Calu3 (cell line): Measurements from ENCODE around the gene RNF217. TPM values are rescaled to one million over a fixed set of nuclear protein-coding genes. Genes with fewer than 3 reads are reported as not detected.

ENCODE experiments used
- BruUV-seq: library from RNA; stranded (reverse); fragments of 400-500 nt; replicated peaks from 2 replicates; lab custom pipeline; 2021; lab: Mats Ljungman, UMichigan
- CTCF ChIA-PET: fragments of 300-600 bp; sonication (Branson Sonifier 250); formaldehyde crosslinking; loops from one replicate; lab custom pipeline; 2022; ENCODE audit warnings: antibody characterized with exemption; lab: Charles Lee
- DNase-seq: peaks from one replicate; pipeline ENCODE4 v3.0.0; 2022
- H3K27ac Mint-ChIP-seq: one replicate; pipeline ENCODE4 v1.8.0; 2022; ENCODE audit warnings: mixed read lengths; ENCODE audit not compliant: unreplicated experiment
- H3K27me3 Mint-ChIP-seq: one replicate; pipeline ENCODE4 v1.8.0; 2022; ENCODE audit warnings: mixed read lengths; ENCODE audit not compliant: unreplicated experiment
- H3K36me3 Mint-ChIP-seq: one replicate; pipeline ENCODE4 v1.8.0; 2022; ENCODE audit warnings: mild to moderate bottlenecking, moderate library complexity, mixed read lengths; ENCODE audit not compliant: insufficient read depth, unreplicated experiment
- H3K4me1 Mint-ChIP-seq: one replicate; pipeline ENCODE4 v1.8.0; 2022; ENCODE audit warnings: mild to moderate bottlenecking, low read depth, mixed read lengths; ENCODE audit not compliant: unreplicated experiment
- H3K4me3 Mint-ChIP-seq: one replicate; pipeline ENCODE4 v1.8.0; 2022; ENCODE audit warnings: mild to moderate bottlenecking, low read depth, moderate library complexity, mixed read lengths; ENCODE audit not compliant: unreplicated experiment
- H3K9me3 Mint-ChIP-seq: one replicate; pipeline ENCODE4 v1.8.0; 2022; ENCODE audit warnings: low read depth, mixed read lengths; ENCODE audit not compliant: unreplicated experiment
- CTCF ChIP-seq: fragments of 200-600 bp; IDR thresholded peaks from one replicate; pipeline ENCODE4 v1.8.0; 2022; ENCODE audit warnings: antibody characterized with exemption; ENCODE audit not compliant: unreplicated experiment
- intact Hi-C: fragments of 100-400 bp; cut with micrococcal nuclease; formaldehyde crosslinking; loops from one replicate; pipeline ENCODE4 v1.10.0; 2022; ENCODE audit not compliant: unreplicated experiment
- total RNA-seq: library from RNA; stranded (reverse); gene quantifications from 2 replicates; pipeline ENCODE4 v1.2.3, GENCODE V29; 2022

RNF217 gene
- total RNA-seq, 1 experiment from 2014 or later: 15.4 TPM

- TF ChIP-seq CTCF: no peak
- Mint-ChIP-seq H3K27me3 (no peaks in the 10 kb centered on the region), H3K27ac (no peak overlapping the region), H3K9me3 (no peaks in the 10 kb centered on the region), H3K4me3 (no peak overlapping the region), H3K36me3 (no peaks in the 10 kb centered on the region), H3K4me1 (no peaks in the 10 kb centered on the region)
- DNase-seq: no peak
- CTCF ChIA-PET: no interaction called here
- intact Hi-C loops: no loop called here
- BruUV-seq: no TSS peak
Measured at GRCh38 chr6:124949706-124950105, 12.5 kb upstream of the RNF217 start.

GRCh38 chr6:124953808-124954207, 8.4 kb upstream of the RNF217 start:
- intact Hi-C loops: no loop called here
- no peaks in the 10 kb centered on the region for H3K4me1 Mint-ChIP-seq
- no peaks in the 10 kb centered on the region for H3K36me3 Mint-ChIP-seq
- CTCF ChIA-PET: no interaction called here
- no peaks in the 10 kb centered on the region for H3K9me3 Mint-ChIP-seq
- H3K27me3 Mint-ChIP-seq: no peaks in the 10 kb centered on the region
- no peak for TF ChIP-seq CTCF
- BruUV-seq: no TSS peak
- DNase-seq: no peak
- H3K27ac Mint-ChIP-seq: no peak overlapping the region
- H3K4me3 Mint-ChIP-seq: no peak overlapping the region

- CTCF ChIA-PET: interaction anchor here (0.6 kb wide), 1 partner anchor 192 kb away, joined by 3 read pairs; no protein-coding TSS in a partner anchor
- intact Hi-C loops: no loop called here
- no peaks in the 10 kb centered on the region for H3K36me3 Mint-ChIP-seq
- H3K27me3 Mint-ChIP-seq: no peaks in the 10 kb centered on the region
- no peak overlapping the region for H3K27ac Mint-ChIP-seq
- TF ChIP-seq CTCF: no peak
- no TSS peak for BruUV-seq
- DNase-seq: no peak
- H3K9me3 Mint-ChIP-seq: no peaks in the 10 kb centered on the region
- no peak overlapping the region for H3K4me3 Mint-ChIP-seq
- H3K4me1 Mint-ChIP-seq: no peaks in the 10 kb centered on the region
Measured at GRCh38 chr6:124955108-124955856, 7.0 kb upstream of the RNF217 start.

- BruUV-seq: no TSS peak
- no peaks in the 10 kb centered on the region for H3K27me3 Mint-ChIP-seq
- intact Hi-C loops: no loop called here
- no peaks in the 10 kb centered on the region for H3K9me3 Mint-ChIP-seq
- H3K27ac Mint-ChIP-seq: no peak overlapping the region
- H3K36me3 Mint-ChIP-seq: peaks cover under 1% of the 10 kb centered on the region
- DNase-seq: no peak
- H3K4me1 Mint-ChIP-seq: peaks cover 2% of the 10 kb centered on the region
- no peak for TF ChIP-seq CTCF
- CTCF ChIA-PET: no interaction called here
- H3K4me3 Mint-ChIP-seq: no peak overlapping the region
Measured at GRCh38 chr6:124956018-124956417, 6.2 kb upstream of the RNF217 start.
